C4-2B (cell line): ENCODE measurements around the gene CCDC34.

Source experiments
- CTCF ChIP-seq: fragments of 450-650 bp; conservative IDR thresholded peaks from 2 replicates; pipeline ENCODE4 v1.5.1; 2017; ENCODE audit warnings: mild to moderate bottlenecking
- ZFX ChIP-seq: fragments of 450-650 bp; IDR thresholded peaks from 2 replicates; pipeline ENCODE4 v1.6.1; 2017

GRCh38 chr11:27379449-27379848, 16.4 kb upstream of the CCDC34 start:
- TF ChIP-seq CTCF (no peak), ZFX (no peak)
